ENCODE measurements around the gene PLPPR1. TPM values are rescaled to one million over a fixed set of nuclear protein-coding genes. Genes with fewer than 3 reads are reported as not detected.

The PLPPR1 gene
- total and polyA plus RNA-seq, 5 donors from 2014 or later = not detected

- DNase-seq (no peak), ATAC-seq (ENCODE audit: low read depth in 2 of 2) (no peak)
- Mint-ChIP-seq H3K4me3 (no peak overlapping the region), H3K9me3 (peaks cover 0 to 5% (median 0%) of the 10 kb centered on the region in 7 donors), H3K4me1 (no peaks in the 10 kb centered on the region), H3K36me3 (no peaks in the 10 kb centered on the region), H3K27ac (no peak overlapping the region), H3K27me3 (no peaks in the 10 kb centered on the region)
- H3K27ac ChIP-seq (ENCODE audit: insufficient read depth, low read length, poor library complexity, severe bottlenecking) = no peak overlapping the region
- H3K4me3 ChIP-seq (ENCODE audit: low read depth, low read length) = no peak overlapping the region
- H3K27me3 ChIP-seq (ENCODE audit: control insufficient read depth, insufficient read depth, low read length) = no peaks in the 10 kb centered on the region
- no peaks in the 10 kb centered on the region for H3K9me3 ChIP-seq (ENCODE audit: control insufficient read depth in 2 of 2, low read length in 2 of 2)
- H3K36me3 ChIP-seq (ENCODE audit: control insufficient read depth, insufficient read depth, low read length) = no peaks in the 10 kb centered on the region
- no peaks in the 10 kb centered on the region for H3K4me1 ChIP-seq (ENCODE audit: control insufficient read depth, insufficient read depth, low read length, poor library complexity, severe bottlenecking)
Measured at GRCh38 chr9:101219030-101219429, 190.5 kb downstream of the PLPPR1 start.

- H3K4me1 Mint-ChIP-seq = no peaks in the 10 kb centered on the region
Measured at GRCh38 chr9:101220341-101220740, 191.8 kb downstream of the PLPPR1 start.

GRCh38 chr9:101225271-101225670 lies 196.7 kb downstream of the PLPPR1 start:
- H3K36me3 ChIP-seq (ENCODE audit: control insufficient read depth, insufficient read depth, low read length) = no peaks in the 10 kb centered on the region
- no peaks in the 10 kb centered on the region for H3K4me1 Mint-ChIP-seq

More at GRCh38 chr9:101220341-101220740, 191.8 kb downstream of the PLPPR1 start:
- Histone ChIP-seq H3K36me3 (ENCODE audit: control insufficient read depth, insufficient read depth, low read length) (no peaks in the 10 kb centered on the region), H3K9me3 (ENCODE audit: control insufficient read depth in 2 of 2, low read length in 2 of 2) (no peaks in the 10 kb centered on the region), H3K27me3 (ENCODE audit: control insufficient read depth, insufficient read depth, low read length) (no peaks in the 10 kb centered on the region), H3K27ac (ENCODE audit: insufficient read depth, low read length, poor library complexity, severe bottlenecking) (no peak overlapping the region), H3K4me1 (ENCODE audit: control insufficient read depth, insufficient read depth, low read length, poor library complexity, severe bottlenecking) (no peaks in the 10 kb centered on the region), H3K4me3 (ENCODE audit: low read depth, low read length) (no peak overlapping the region)
- no peak overlapping the region for H3K27ac Mint-ChIP-seq
- H3K36me3 Mint-ChIP-seq = no peaks in the 10 kb centered on the region
- no peak overlapping the region for H3K4me3 Mint-ChIP-seq
- no peaks in the 10 kb centered on the region for H3K27me3 Mint-ChIP-seq
- DNase-seq (no peak), ATAC-seq (ENCODE audit: low read depth in 2 of 2) (no peak)
- peaks cover 0 to 5% (median 0%) of the 10 kb centered on the region in 7 donors for H3K9me3 Mint-ChIP-seq

GRCh38 chr9:101226161-101226560 lies 197.6 kb downstream of the PLPPR1 start:
- Histone ChIP-seq H3K36me3 (ENCODE audit: control insufficient read depth, insufficient read depth, low read length) (no peaks in the 10 kb centered on the region), H3K27me3 (ENCODE audit: control insufficient read depth, insufficient read depth, low read length) (no peaks in the 10 kb centered on the region), H3K4me3 (ENCODE audit: low read depth, low read length) (no peak overlapping the region), H3K4me1 (ENCODE audit: control insufficient read depth, insufficient read depth, low read length, poor library complexity, severe bottlenecking) (no peaks in the 10 kb centered on the region), H3K9me3 (ENCODE audit: control insufficient read depth in 2 of 2, low read length in 2 of 2) (no peaks in the 10 kb centered on the region), H3K27ac (ENCODE audit: insufficient read depth, low read length, poor library complexity, severe bottlenecking) (no peak overlapping the region)
- Mint-ChIP-seq H3K9me3 (peaks cover 0 to 8% (median 0%) of the 10 kb centered on the region in 7 donors), H3K4me1 (no peaks in the 10 kb centered on the region), H3K27ac (no peak overlapping the region), H3K4me3 (no peak overlapping the region), H3K27me3 (peaks cover 8% of the 10 kb centered on the region), H3K36me3 (no peaks in the 10 kb centered on the region)
- DNase-seq = no peak
- no peak for ATAC-seq (ENCODE audit: low read depth in 2 of 2)

More at GRCh38 chr9:101225271-101225670, 196.7 kb downstream of the PLPPR1 start:
- H3K27ac Mint-ChIP-seq = no peak overlapping the region
- DNase-seq (no peak), ATAC-seq (ENCODE audit: low read depth in 2 of 2) (no peak)
- H3K27me3 Mint-ChIP-seq = peaks cover 8% of the 10 kb centered on the region
- H3K36me3 Mint-ChIP-seq = no peaks in the 10 kb centered on the region
- Histone ChIP-seq H3K9me3 (ENCODE audit: control insufficient read depth in 2 of 2, low read length in 2 of 2) (no peaks in the 10 kb centered on the region), H3K27ac (ENCODE audit: insufficient read depth, low read length, poor library complexity, severe bottlenecking) (no peak overlapping the region), H3K27me3 (ENCODE audit: control insufficient read depth, insufficient read depth, low read length) (no peaks in the 10 kb centered on the region), H3K4me3 (ENCODE audit: low read depth, low read length) (no peak overlapping the region), H3K4me1 (ENCODE audit: control insufficient read depth, insufficient read depth, low read length, poor library complexity, severe bottlenecking) (no peaks in the 10 kb centered on the region)
- H3K9me3 Mint-ChIP-seq = peaks cover 0 to 8% (median 0%) of the 10 kb centered on the region in 7 donors
- H3K4me3 Mint-ChIP-seq = no peak overlapping the region

GRCh38 chr9:101226803-101227202 lies 198.3 kb downstream of the PLPPR1 start:
- Histone ChIP-seq H3K4me1 (ENCODE audit: control insufficient read depth, insufficient read depth, low read length, poor library complexity, severe bottlenecking) (no peaks in the 10 kb centered on the region), H3K36me3 (ENCODE audit: control insufficient read depth, insufficient read depth, low read length) (no peaks in the 10 kb centered on the region), H3K9me3 (ENCODE audit: control insufficient read depth in 2 of 2, low read length in 2 of 2) (no peaks in the 10 kb centered on the region), H3K4me3 (ENCODE audit: low read depth, low read length) (no peak overlapping the region), H3K27me3 (ENCODE audit: control insufficient read depth, insufficient read depth, low read length) (no peaks in the 10 kb centered on the region), H3K27ac (ENCODE audit: insufficient read depth, low read length, poor library complexity, severe bottlenecking) (no peak overlapping the region)
- peaks cover 0 to 8% (median 0%) of the 10 kb centered on the region in 7 donors for H3K9me3 Mint-ChIP-seq
- ATAC-seq (ENCODE audit: low read depth in 2 of 2) (no peak), DNase-seq (no peak)
- no peak overlapping the region for H3K4me3 Mint-ChIP-seq
- peaks cover 8% of the 10 kb centered on the region for H3K27me3 Mint-ChIP-seq
- H3K27ac Mint-ChIP-seq = no peak overlapping the region
- H3K4me1 Mint-ChIP-seq = no peaks in the 10 kb centered on the region
- H3K36me3 Mint-ChIP-seq = no peaks in the 10 kb centered on the region

DNA sequence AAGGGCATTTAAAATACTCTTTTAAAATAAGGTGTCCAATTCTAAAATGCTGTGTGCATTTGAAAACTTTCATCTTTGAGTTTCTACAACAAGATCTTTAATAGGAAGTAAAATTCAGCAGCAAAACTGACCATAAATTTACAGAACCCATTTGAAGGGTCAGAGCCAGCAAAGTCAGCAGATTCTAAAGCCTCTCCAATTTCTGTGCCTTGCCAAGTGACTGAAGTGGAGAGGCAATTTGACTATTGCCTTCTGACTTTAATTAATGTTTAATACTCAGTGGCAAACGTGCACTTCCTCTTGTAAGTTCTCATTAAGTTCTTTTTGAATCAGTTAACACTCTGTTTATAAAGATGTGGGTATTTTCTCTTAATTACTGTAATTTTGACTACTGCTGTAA lies 201.1 kb downstream of the PLPPR1 start:
- Mint-ChIP-seq H3K4me3 (no peak overlapping the region), H3K36me3 (no peaks in the 10 kb centered on the region), H3K27me3 (peaks cover 8% of the 10 kb centered on the region), H3K9me3 (peaks cover 0 to 6% (median 0%) of the 10 kb centered on the region in 7 donors), H3K4me1 (no peaks in the 10 kb centered on the region), H3K27ac (no peak overlapping the region)
- Histone ChIP-seq H3K4me3 (ENCODE audit: low read depth, low read length) (no peak overlapping the region), H3K27ac (ENCODE audit: insufficient read depth, low read length, poor library complexity, severe bottlenecking) (no peak overlapping the region), H3K9me3 (ENCODE audit: control insufficient read depth in 2 of 2, low read length in 2 of 2) (no peaks in the 10 kb centered on the region), H3K4me1 (ENCODE audit: control insufficient read depth, insufficient read depth, low read length, poor library complexity, severe bottlenecking) (no peaks in the 10 kb centered on the region), H3K27me3 (ENCODE audit: control insufficient read depth, insufficient read depth, low read length) (no peaks in the 10 kb centered on the region), H3K36me3 (ENCODE audit: control insufficient read depth, insufficient read depth, low read length) (no peaks in the 10 kb centered on the region)
- no peak for ATAC-seq (ENCODE audit: low read depth in 2 of 2)
- DNase-seq = no peak

DNA sequence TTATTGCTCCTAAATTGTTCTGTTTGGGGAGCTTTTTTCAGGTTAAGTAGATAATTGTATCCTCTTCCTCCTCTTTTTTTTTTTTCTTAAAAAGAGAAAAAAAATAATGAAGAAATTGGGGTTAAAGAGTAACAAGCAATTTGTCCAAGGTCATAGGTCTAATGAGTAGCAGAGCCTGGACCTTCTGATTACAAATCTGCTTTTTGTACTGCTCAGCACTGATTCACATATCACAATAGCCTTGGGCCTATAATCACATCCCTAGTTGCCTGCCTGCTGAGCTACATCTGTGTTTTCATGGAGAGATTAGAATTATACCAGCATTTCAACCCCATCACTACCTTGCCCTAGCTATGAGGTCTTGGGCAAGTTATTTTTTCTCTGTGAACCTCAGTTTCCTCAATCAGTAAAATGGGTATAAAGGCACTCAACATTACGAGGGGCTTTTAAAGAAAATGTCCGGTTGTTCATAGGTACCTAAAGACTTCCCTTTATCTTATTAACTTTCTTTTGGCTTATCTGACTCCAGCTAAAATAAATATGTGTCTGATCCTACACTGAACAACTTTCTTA lies 204.0 kb downstream of the PLPPR1 start:
- no peak overlapping the region for H3K4me3 ChIP-seq (ENCODE audit: low read depth, low read length)
- no peaks in the 10 kb centered on the region for H3K27me3 ChIP-seq (ENCODE audit: control insufficient read depth, insufficient read depth, low read length)
- H3K27ac ChIP-seq (ENCODE audit: insufficient read depth, low read length, poor library complexity, severe bottlenecking) = no peak overlapping the region
- Mint-ChIP-seq H3K4me1 (no peaks in the 10 kb centered on the region), H3K27ac (no peak overlapping the region), H3K27me3 (peaks cover 8% of the 10 kb centered on the region), H3K36me3 (no peaks in the 10 kb centered on the region), H3K4me3 (no peak overlapping the region), H3K9me3 (peaks cover 0 to 2% (median 0%) of the 10 kb centered on the region in 7 donors)
- H3K36me3 ChIP-seq (ENCODE audit: control insufficient read depth, insufficient read depth, low read length) = no peaks in the 10 kb centered on the region
- DNase-seq = no peak
- H3K4me1 ChIP-seq (ENCODE audit: control insufficient read depth, insufficient read depth, low read length, poor library complexity, severe bottlenecking) = no peaks in the 10 kb centered on the region
- no peaks in the 10 kb centered on the region for H3K9me3 ChIP-seq (ENCODE audit: control insufficient read depth in 2 of 2, low read length in 2 of 2)
- ATAC-seq (ENCODE audit: low read depth in 2 of 2) = no peak

DNA sequence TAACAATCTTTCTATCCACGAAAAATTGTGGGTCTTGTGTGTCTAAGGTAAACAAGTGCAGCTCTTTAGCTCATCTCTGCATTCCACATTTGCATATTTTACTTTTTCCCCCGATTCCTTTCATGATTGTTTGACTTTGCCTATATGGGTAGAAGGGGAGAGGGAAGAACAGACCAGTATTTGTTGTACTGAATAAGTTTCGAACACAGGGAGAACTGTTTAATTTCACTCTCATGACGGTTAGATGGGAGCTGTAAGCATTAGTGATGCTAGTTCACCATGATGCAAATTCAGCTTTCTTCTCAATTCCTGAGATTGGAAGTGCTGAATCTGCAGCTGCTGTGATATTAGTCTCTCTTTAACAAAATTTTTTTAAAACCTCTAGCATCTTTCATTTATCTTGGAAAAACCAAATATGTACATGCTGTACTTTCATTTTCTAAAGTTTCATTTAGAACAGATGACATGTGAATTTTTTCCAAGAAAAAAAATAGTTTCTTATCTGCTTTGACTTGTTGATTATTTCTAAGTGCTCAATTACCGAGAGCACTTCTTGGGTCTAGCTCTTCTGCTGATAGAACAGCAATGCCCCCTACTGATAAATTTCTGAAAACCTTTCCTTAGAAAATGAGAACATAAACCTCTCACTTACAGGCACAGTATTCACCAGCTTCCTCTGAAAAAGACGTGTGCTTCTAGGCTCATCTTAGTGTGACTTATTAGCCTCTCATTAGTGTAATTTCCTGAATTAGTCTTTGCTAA lies 206.8 kb downstream of the PLPPR1 start:
- Mint-ChIP-seq H3K27me3 (no peaks in the 10 kb centered on the region), H3K4me1 (no peaks in the 10 kb centered on the region), H3K36me3 (no peaks in the 10 kb centered on the region), H3K9me3 (peaks cover 0 to 4% (median 0%) of the 10 kb centered on the region in 7 donors), H3K27ac (no peak overlapping the region), H3K4me3 (no peak overlapping the region)
- ATAC-seq (ENCODE audit: low read depth in 2 of 2) = no peak
- DNase-seq = no peak
- no peak overlapping the region for H3K4me3 ChIP-seq (ENCODE audit: low read depth, low read length)
- no peak overlapping the region for H3K27ac ChIP-seq (ENCODE audit: insufficient read depth, low read length, poor library complexity, severe bottlenecking)
- no peaks in the 10 kb centered on the region for H3K27me3 ChIP-seq (ENCODE audit: control insufficient read depth, insufficient read depth, low read length)
- H3K9me3 ChIP-seq (ENCODE audit: control insufficient read depth in 2 of 2, low read length in 2 of 2) = no peaks in the 10 kb centered on the region
- H3K36me3 ChIP-seq (ENCODE audit: control insufficient read depth, insufficient read depth, low read length) = no peaks in the 10 kb centered on the region
- H3K4me1 ChIP-seq (ENCODE audit: control insufficient read depth, insufficient read depth, low read length, poor library complexity, severe bottlenecking) = no peaks in the 10 kb centered on the region
